Left lung (tissue), 10 donors: ENCODE data around the gene SLC26A4. TPM values are rescaled to one million over a fixed set of nuclear protein-coding genes. Genes with fewer than 3 reads are reported as not detected.

Experiments used
- ATAC-seq: fragments of 200-7000 bp; cut with Tn5 transposase; one replicate; pipeline ENCODE4 v1.9.1; 2020; ENCODE audit warnings: moderate library complexity
- DNase-seq, 4 donors: peaks; one replicate each; pipeline ENCODE4 v3.0.0-alpha.2; 2013 to 2020
- H3K27ac ChIP-seq, 2 donors: fragments of 200-600 bp; sonication (generic) in 1 of 2; one replicate each; pipeline versions ENCODE4 v1.5.0 to v1.8.0; 2020 to 2021
- H3K27me3 ChIP-seq, 2 donors: fragments of 200-600 bp; sonication (generic) in 1 of 2; one replicate each; pipeline versions ENCODE4 v1.5.0 to v1.8.0; 2020 to 2021
- H3K36me3 ChIP-seq, 2 donors: fragments of 200-600 bp; sonication (generic) in 1 of 2; one replicate each; pipeline versions ENCODE4 v1.5.0 to v1.8.0; 2020 to 2021
- H3K4me1 ChIP-seq, 2 donors: fragments of 200-600 bp; one replicate each; pipeline ENCODE4 v1.8.0; 2021
- H3K4me3 ChIP-seq, 2 donors: fragments of 200-600 bp; sonication (generic) in 1 of 2; one replicate each; pipeline versions ENCODE4 v1.5.0 to v1.8.0; 2020 to 2021; ENCODE audit warnings: mild to moderate bottlenecking in 1 of 2
- H3K9me3 ChIP-seq, 2 donors: fragments of 200-600 bp; sonication (generic) in 1 of 2; one replicate each; pipeline versions ENCODE4 v1.5.0 to v1.8.0; 2020 to 2021
- intact Hi-C, 2 donors: fragments of 100-400 bp; cut with DNase I; formaldehyde crosslinking; loops; one replicate each; pipeline versions ENCODE4 v1.11.2 to v1.14.2; 2022
- polyA plus RNA-seq, 6 donors: library from polyadenylated mRNA; unstranded; fragments of 120-200 nt; gene quantifications; one replicate each; pipeline ENCODE4 v1.2.1, GENCODE V29; 2013; ENCODE audit not compliant: insufficient read length in 6 of 6
- total RNA-seq, 2 donors: library from RNA; stranded (reverse); fragmentation: NEBNext Ultra II Directional; extraction: Animal tissue kit (Norgen Biotek cat#: 25700); gene quantifications; one replicate each; pipeline ENCODE4 v1.2.1, GENCODE V29; 2021
- TF ChIP-seq, protein P1 (sequence below), 2 donors: fragments of 200-600 bp; sonication (generic) in 1 of 2; IDR thresholded peaks; one replicate each; pipeline versions ENCODE4 v1.5.0 to v1.8.0; 2021; ENCODE audit warnings: antibody characterized with exemption in 2 of 2
- donor health status: DM: no; HTN: yes; CAD: no.
- donor health status: DM: no; HTN: no; CAD: no.

SLC26A4 gene
- total and polyA plus RNA-seq, 8 donors, result 0.82 to 2.5 (median 1.3) TPM

DNA sequence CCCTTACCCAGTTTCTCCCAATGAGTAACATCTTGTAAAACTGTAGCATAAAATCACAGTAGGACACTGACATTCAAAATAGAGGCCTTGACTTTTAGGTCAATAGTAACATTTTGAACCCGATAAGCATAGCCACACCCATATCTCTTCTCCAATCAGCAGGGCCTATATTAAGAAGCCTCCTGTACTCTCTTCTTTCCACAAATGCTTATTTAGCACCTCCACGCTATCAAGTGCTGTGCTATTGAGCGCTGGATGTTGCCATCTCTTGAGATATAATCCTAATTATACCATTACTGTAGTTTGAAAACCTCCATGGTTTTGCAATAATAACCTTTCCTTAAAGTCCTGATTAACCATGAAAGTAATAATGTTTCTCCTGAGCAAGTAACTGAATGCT lies 43.2 kb downstream of the SLC26A4 start:
- TF ChIP-seq, protein P1, sequence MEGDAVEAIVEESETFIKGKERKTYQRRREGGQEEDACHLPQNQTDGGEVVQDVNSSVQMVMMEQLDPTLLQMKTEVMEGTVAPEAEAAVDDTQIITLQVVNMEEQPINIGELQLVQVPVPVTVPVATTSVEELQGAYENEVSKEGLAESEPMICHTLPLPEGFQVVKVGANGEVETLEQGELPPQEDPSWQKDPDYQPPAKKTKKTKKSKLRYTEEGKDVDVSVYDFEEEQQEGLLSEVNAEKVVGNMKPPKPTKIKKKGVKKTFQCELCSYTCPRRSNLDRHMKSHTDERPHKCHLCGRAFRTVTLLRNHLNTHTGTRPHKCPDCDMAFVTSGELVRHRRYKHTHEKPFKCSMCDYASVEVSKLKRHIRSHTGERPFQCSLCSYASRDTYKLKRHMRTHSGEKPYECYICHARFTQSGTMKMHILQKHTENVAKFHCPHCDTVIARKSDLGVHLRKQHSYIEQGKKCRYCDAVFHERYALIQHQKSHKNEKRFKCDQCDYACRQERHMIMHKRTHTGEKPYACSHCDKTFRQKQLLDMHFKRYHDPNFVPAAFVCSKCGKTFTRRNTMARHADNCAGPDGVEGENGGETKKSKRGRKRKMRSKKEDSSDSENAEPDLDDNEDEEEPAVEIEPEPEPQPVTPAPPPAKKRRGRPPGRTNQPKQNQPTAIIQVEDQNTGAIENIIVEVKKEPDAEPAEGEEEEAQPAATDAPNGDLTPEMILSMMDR (IDR thresholded peaks at IDR 0.05), result no peak
- H3K4me1 ChIP-seq, result no peaks in the 10 kb centered on the region
- no peak for DNase-seq
- no peak overlapping the region for H3K27ac ChIP-seq
- H3K27me3 ChIP-seq, result no peaks in the 10 kb centered on the region
- ATAC-seq, result no peak
- H3K4me3 ChIP-seq, result no peak overlapping the region
- H3K9me3 ChIP-seq, result no peaks in the 10 kb centered on the region
- intact Hi-C loops, result no loop called here
- no peaks in the 10 kb centered on the region for H3K36me3 ChIP-seq

DNA sequence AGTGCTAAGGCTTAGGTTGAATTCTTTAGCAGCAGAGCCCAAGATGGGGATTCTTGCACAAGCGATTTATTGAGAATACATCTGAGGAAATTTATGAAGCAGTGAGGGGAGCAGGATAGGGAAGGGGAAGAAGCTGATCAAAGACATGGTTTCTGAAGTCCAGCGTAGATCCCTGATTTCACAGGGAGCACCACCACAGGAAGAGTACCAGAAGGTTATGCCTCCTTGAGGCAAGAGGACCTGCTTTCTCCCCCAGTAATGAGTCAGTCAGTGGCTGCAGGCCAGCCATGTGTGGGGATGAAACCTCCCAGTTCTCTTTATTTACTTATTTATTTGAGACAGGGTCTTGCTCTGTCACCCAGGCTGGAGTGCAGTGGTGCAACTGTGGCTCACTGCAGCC lies 48.3 kb downstream of the SLC26A4 start:
- TF ChIP-seq, protein P1 (IDR thresholded peaks at IDR 0.05), result no peak
- no peak overlapping the region for H3K27ac ChIP-seq
- no peak overlapping the region for H3K4me3 ChIP-seq
- no peaks in the 10 kb centered on the region for H3K4me1 ChIP-seq
- no peaks in the 10 kb centered on the region for H3K9me3 ChIP-seq
- DNase-seq (no peak), ATAC-seq (no peak)
- H3K27me3 ChIP-seq, result no peaks in the 10 kb centered on the region
- H3K36me3 ChIP-seq, result no peaks in the 10 kb centered on the region
- intact Hi-C loops, result no loop called here

DNA sequence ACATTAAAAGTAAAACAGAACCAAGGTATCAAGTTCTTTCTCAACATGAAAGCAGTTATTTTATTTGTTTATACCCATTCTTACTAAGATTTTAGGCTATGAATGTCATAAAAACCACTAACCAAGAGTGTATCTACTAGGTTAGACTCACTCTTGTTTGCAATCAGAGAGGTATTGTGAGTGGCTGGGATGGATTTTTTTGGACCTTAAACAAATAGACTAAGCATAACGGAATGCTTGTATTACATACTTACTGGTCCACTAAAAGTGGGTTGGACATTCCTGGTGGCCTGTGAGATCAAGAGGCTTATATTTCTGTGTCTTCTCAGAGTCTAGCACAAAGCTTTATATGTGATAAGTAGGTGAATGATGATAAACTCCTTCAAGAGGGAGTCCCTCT lies 50.7 kb downstream of the SLC26A4 start:
- no peak overlapping the region for H3K27ac ChIP-seq
- DNase-seq (no peak), ATAC-seq (peak; percentile 78)
- H3K4me1 ChIP-seq, result no peaks in the 10 kb centered on the region
- no peak overlapping the region for H3K4me3 ChIP-seq
- H3K36me3 ChIP-seq, result no peaks in the 10 kb centered on the region
- intact Hi-C loops, result no loop called here
- no peaks in the 10 kb centered on the region for H3K27me3 ChIP-seq
- TF ChIP-seq, protein P1 (IDR thresholded peaks at IDR 0.05), result no peak
- H3K9me3 ChIP-seq, result no peaks in the 10 kb centered on the region

DNA sequence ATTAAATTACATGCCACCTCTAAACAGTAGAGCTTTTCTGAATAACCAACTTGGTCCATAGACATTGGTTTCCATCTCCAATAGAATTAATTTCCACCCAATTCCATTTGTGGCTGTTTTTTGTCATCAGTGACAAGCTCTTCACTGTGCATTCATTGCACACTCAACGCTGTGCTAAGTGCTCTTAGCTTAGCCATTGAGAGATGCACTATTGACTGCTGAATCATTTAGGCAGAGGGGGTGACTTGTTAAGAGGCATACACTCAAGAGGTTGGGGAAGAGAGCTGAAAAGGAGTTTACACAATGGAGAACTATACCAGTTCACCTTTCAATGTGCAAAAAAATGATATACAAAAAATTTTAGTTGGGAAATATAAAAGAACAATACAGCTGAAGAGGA lies 51.4 kb downstream of the SLC26A4 start:
- Histone ChIP-seq H3K4me3 (no peak overlapping the region), H3K27me3 (no peaks in the 10 kb centered on the region), H3K27ac (no peak overlapping the region), H3K4me1 (no peaks in the 10 kb centered on the region), H3K9me3 (no peaks in the 10 kb centered on the region), H3K36me3 (no peaks in the 10 kb centered on the region)
- TF ChIP-seq, protein P1 (IDR thresholded peaks at IDR 0.05), result no peak
- DNase-seq, result no peak
- ATAC-seq, result peak; percentile 87
- intact Hi-C loops, result no loop called here

DNA sequence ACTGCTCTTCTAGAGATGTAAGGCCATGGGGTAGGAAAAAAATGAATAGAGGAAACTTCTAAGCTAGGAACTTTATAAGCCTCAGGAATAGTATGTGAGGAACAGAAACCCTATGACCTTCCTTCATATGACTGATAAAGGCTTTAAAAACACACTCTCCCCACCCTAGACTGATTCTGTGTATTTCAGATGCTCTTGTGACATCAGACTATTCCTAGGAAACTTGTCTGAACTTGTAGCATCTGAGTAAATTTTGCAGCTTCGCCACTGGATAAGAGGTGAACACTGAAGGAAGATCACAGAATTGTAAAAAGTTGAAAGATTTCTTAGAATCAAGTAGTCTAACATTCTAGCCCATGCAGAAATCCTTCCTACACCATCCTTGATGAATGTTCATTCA lies 52.3 kb downstream of the SLC26A4 start:
- Histone ChIP-seq H3K27ac (no peak overlapping the region), H3K36me3 (no peaks in the 10 kb centered on the region), H3K27me3 (no peaks in the 10 kb centered on the region), H3K9me3 (no peaks in the 10 kb centered on the region), H3K4me1 (no peaks in the 10 kb centered on the region), H3K4me3 (no peak overlapping the region)
- TF ChIP-seq, protein P1 (IDR thresholded peaks at IDR 0.05), result no peak
- no peak for DNase-seq
- ATAC-seq, result no peak
- intact Hi-C loops, result no loop called here
